GM21381 (cell line): ENCODE results near the gene PBRM1.
"Not testable (repeated sequence)": the region's sequence is repeated elsewhere in the genome, so short reads cannot be mapped to it uniquely, and the experiment has no call there.

Experiments used
- ATAC-seq: cut with Tn5 transposase; IDR thresholded peaks from one replicate; pipeline ENCODE4 v1.9.1; 2021; ENCODE audit warnings: mild to moderate bottlenecking, moderate library complexity; ENCODE audit not compliant: unreplicated experiment

Gene PBRM1

GRCh38 chr3:52685709-52686691 lies at the start of gene PBRM1, which contains the start of gene GNL3:
TSS of gene PBRM1 (minus strand) at chr3:52685913.
TSS of gene GNL3 (plus strand) at chr3:52686032. CDS start at chr3:52686093, 61 bp downstream.
- ATAC-seq, result peak; percentile 65

- ATAC-seq, result no peak
These were observed 47.7 kb upstream of the PBRM1 start for GRCh38 chr3:52733256-52733891.

GRCh38 chr3:52731590-52731989 lies 45.9 kb upstream of the PBRM1 start:
- no peak for ATAC-seq

- no peak for ATAC-seq
These were observed 45.0 kb upstream of the PBRM1 start for GRCh38 chr3:52730681-52731080.

- ATAC-seq, result not testable (repeated sequence)
These were observed 43.0 kb upstream of the PBRM1 start for GRCh38 chr3:52728753-52729152.

GRCh38 chr3:52724511-52724910 lies 38.8 kb upstream of the PBRM1 start:
- ATAC-seq, result no peak

- ATAC-seq, result no peak
These were observed 38.2 kb upstream of the PBRM1 start for GRCh38 chr3:52723935-52724334.

- no peak for ATAC-seq
These were observed 36.8 kb upstream of the PBRM1 start for GRCh38 chr3:52722491-52722890.

GRCh38 chr3:52721730-52722008 lies 36.0 kb upstream of the PBRM1 start:
- ATAC-seq, result no peak

- ATAC-seq, result peak; percentile 57
These were observed 35.5 kb upstream of the PBRM1 start for GRCh38 chr3:52721002-52721729.

GRCh38 chr3:52719618-52720017 lies 33.9 kb upstream of the PBRM1 start:
- no peak for ATAC-seq

GRCh38 chr3:52715714-52716305 lies 30.1 kb upstream of the PBRM1 start:
- no peak for ATAC-seq

GRCh38 chr3:52714335-52715302 lies 28.9 kb upstream of the PBRM1 start:
- no peak for ATAC-seq

- no peak for ATAC-seq
These were observed 26.8 kb upstream of the PBRM1 start for GRCh38 chr3:52712291-52713212.

GRCh38 chr3:52710512-52710911 lies 24.8 kb upstream of the PBRM1 start:
- no peak for ATAC-seq

- ATAC-seq, result no peak
These were observed 21.9 kb upstream of the PBRM1 start for GRCh38 chr3:52707585-52707984.

GRCh38 chr3:52705688-52706686 lies 20.3 kb upstream of the PBRM1 start, which contains the start of the genes GLT8D1 and SPCS1:
TSS of gene GLT8D1 (minus strand) at chr3:52705791. CDS start at chr3:52700460, 5,331 bp downstream.
TSS of gene SPCS1 (plus strand) at chr3:52706106. CDS start at chr3:52706247, 141 bp downstream.
- peak; percentile 77 for ATAC-seq

- no peak for ATAC-seq
These were observed 19.6 kb upstream of the PBRM1 start for GRCh38 chr3:52705438-52705687.
